H1 (cell line): Measurements from ENCODE around the gene KCNJ10.

Experiments
- CHD2 ChIP-seq: IDR thresholded peaks from 2 replicates; pipeline ENCODE4 v1.6.1; 2012; ENCODE audit warnings: low read length, improper control_type of control experiment
- EGR1 ChIP-seq: IDR thresholded peaks from 2 replicates; pipeline ENCODE4 v1.6.1; 2011; ENCODE audit warnings: low read depth, low read length, borderline replicate concordance
- EZH2 ChIP-seq: fragments of 200-600 bp; sonication (generic); IDR thresholded peaks from 2 replicates; pipeline ENCODE4 v1.7.1; 2012; ENCODE audit warnings: low read depth, mild to moderate bottlenecking, moderate library complexity, low read length, inconsistent platforms; ENCODE audit not compliant: severe bottlenecking
- NANOG ChIP-seq: IDR thresholded peaks from 2 replicates; pipeline ENCODE4 v1.6.1; 2011; ENCODE audit warnings: low read length, low read depth, mild to moderate bottlenecking, inconsistent platforms; ENCODE audit not compliant: insufficient read depth, poor library complexity, severe bottlenecking
- POLR2A ChIP-seq, 2 experiments: IDR thresholded peaks; 1 replicate in 1 of 2; 2 replicates in 1 of 2; pipeline ENCODE4 v1.6.1; 2011; ENCODE audit warnings: low read depth in 2 of 2, low read length in 2 of 2, mild to moderate bottlenecking in 2 of 2; ENCODE audit errors: control extremely low read depth in 1 of 2
- POLR2AphosphoS5 ChIP-seq: IDR thresholded peaks from 2 replicates; pipeline ENCODE4 v1.6.1; 2011; ENCODE audit warnings: low read depth, low read length
- TAF1 ChIP-seq: IDR thresholded peaks from 2 replicates; pipeline ENCODE4 v1.6.1; 2011; ENCODE audit warnings: mild to moderate bottlenecking, low read depth, low read length
- TF ChIP-seq, protein P1 (sequence below), 3 experiments: IDR thresholded peaks; 1 replicate in 2 of 3; 2 replicates in 1 of 3; pipeline versions ENCODE4 v1.5.1 to v1.6.1; 2011; ENCODE audit warnings: low read length in 3 of 3, mild to moderate bottlenecking in 3 of 3, inconsistent platforms in 2 of 3, low read depth in 1 of 3, moderate library complexity in 1 of 3; ENCODE audit not compliant: insufficient read depth in 1 of 3; ENCODE audit errors: control extremely low read depth in 1 of 3
- TF ChIP-seq, protein P2 (sequence below): IDR thresholded peaks from 2 replicates; pipeline ENCODE4 v1.6.1; 2012; ENCODE audit warnings: inconsistent platforms

DNA sequence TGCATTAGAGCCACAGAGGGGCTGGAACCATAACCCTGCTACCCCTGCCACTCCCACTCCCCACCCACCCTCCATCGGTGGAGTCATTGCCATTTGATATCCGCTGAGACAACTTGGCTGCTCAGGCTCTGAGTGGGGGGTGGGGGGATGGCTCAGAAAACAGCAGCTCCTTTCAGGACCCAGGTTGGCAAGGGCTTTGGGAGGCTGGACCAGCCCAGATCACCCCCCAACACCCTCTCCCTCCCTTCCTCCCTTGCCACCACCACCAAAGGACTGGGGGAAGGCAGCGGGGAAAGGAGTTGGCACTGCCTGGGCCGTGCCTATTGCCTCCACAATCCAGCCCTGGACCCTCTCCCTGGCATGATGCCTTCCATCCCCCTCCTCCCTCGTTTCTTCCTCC is 1.7 kb downstream of the KCNJ10 start:
- TF ChIP-seq, protein P1, sequence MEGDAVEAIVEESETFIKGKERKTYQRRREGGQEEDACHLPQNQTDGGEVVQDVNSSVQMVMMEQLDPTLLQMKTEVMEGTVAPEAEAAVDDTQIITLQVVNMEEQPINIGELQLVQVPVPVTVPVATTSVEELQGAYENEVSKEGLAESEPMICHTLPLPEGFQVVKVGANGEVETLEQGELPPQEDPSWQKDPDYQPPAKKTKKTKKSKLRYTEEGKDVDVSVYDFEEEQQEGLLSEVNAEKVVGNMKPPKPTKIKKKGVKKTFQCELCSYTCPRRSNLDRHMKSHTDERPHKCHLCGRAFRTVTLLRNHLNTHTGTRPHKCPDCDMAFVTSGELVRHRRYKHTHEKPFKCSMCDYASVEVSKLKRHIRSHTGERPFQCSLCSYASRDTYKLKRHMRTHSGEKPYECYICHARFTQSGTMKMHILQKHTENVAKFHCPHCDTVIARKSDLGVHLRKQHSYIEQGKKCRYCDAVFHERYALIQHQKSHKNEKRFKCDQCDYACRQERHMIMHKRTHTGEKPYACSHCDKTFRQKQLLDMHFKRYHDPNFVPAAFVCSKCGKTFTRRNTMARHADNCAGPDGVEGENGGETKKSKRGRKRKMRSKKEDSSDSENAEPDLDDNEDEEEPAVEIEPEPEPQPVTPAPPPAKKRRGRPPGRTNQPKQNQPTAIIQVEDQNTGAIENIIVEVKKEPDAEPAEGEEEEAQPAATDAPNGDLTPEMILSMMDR (IDR thresholded peaks at IDR 0.05; ENCODE audit: control extremely low read depth in 1 of 3, insufficient read depth in 1 of 3, low read depth in 1 of 3, low read length in 3 of 3) = no peak
- TF ChIP-seq POLR2A (IDR thresholded peaks at IDR 0.05; ENCODE audit: control extremely low read depth in 1 of 2, low read depth in 2 of 2, low read length in 2 of 2) (no peak), EZH2 (no peak), TAF1 (no peak), CHD2 (no peak), NANOG (no peak), POLR2AphosphoS5 (no peak), EGR1 (no peak)
- TF ChIP-seq, protein P2, sequence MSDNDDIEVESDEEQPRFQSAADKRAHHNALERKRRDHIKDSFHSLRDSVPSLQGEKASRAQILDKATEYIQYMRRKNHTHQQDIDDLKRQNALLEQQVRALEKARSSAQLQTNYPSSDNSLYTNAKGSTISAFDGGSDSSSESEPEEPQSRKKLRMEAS = no peak
